ENCODE data around the gene TRIM62.
A peak's percentile ranks its signal among the peaks of the same experiment; 100 is the strongest.
"Not testable (repeated sequence)": the region's sequence is repeated elsewhere in the genome, so short reads cannot be mapped to it uniquely, and the experiment has no call there.

TRIM62 gene

GRCh38 chr1:33117440-33118085 lies 64.3 kb downstream of the TRIM62 start:
- Histone ChIP-seq H3K23ac (ENCODE audit: low read length in 2 of 2) (no peak overlapping the region), H3K4me2 (ENCODE audit: low read length, poor library complexity, severe bottlenecking) (no peak overlapping the region), H3K18ac (ENCODE audit: low read depth in 1 of 2, low read length in 2 of 2) (no peak overlapping the region), H2BK12ac (ENCODE audit: low read length in 2 of 2) (peak overlapping the region in 1 of 2 experiments; percentile 18), H2BK120ac (ENCODE audit: low read depth, low read length) (no peak overlapping the region), H3K4me3 (ENCODE audit: insufficient read depth in 1 of 2, low read depth in 1 of 2, low read length in 2 of 2) (no peak overlapping the region), H3K36me3 (ENCODE audit: control insufficient read depth in 1 of 2, insufficient read depth in 2 of 2, low read depth in 1 of 2, low read length in 2 of 2) (peaks cover 0 to 11% of the 10 kb centered on the region in 2 experiments), H3K9me3 (ENCODE audit: control insufficient read depth, low read length) (no peaks in the 10 kb centered on the region), H3K27ac (ENCODE audit: low read length, poor library complexity, severe bottlenecking) (no peak overlapping the region), H2BK15ac (ENCODE audit: low read depth, poor library complexity, severe bottlenecking) (peak overlapping the region; percentile 34), H2AK5ac (ENCODE audit: low read length, severe bottlenecking) (no peak overlapping the region), H3K14ac (ENCODE audit: low read length in 2 of 2) (no peak overlapping the region), H3K9ac (ENCODE audit: low read length) (no peak overlapping the region), H4K91ac (ENCODE audit: low read length) (peak overlapping the region; percentile 6), H3K79me1 (replicated peaks; ENCODE audit: low read length, poor library complexity, severe bottlenecking) (no peaks in the 10 kb centered on the region), H3K4me1 (ENCODE audit: control insufficient read depth, insufficient read depth, low read depth, low read length) (peaks cover 8% of the 10 kb centered on the region), H2BK5ac (ENCODE audit: low read depth, low read length, poor library complexity, severe bottlenecking) (no peak overlapping the region), H4K8ac (ENCODE audit: low read length) (no peak overlapping the region), H2AFZ (ENCODE audit: low read depth, low read length) (no peak overlapping the region), H3K4ac (ENCODE audit: low read depth in 1 of 2, low read length in 2 of 2) (peak overlapping the region in 1 of 2 experiments; percentile 9), H3K27me3 (ENCODE audit: control insufficient read depth in 1 of 2, insufficient read depth in 1 of 2, low read length in 2 of 2) (no peaks in the 10 kb centered on the region)
- 93% methylated on average over 13 of the region's 13 CpGs for WGBS
- DNase-seq, result no peak

GRCh38 chr1:33111965-33112364 lies 69.9 kb downstream of the TRIM62 start:
- H3K4me1 ChIP-seq (ENCODE audit: control insufficient read depth, insufficient read depth, low read depth, low read length), result no peaks in the 10 kb centered on the region
- H3K4me3 ChIP-seq (ENCODE audit: insufficient read depth in 1 of 2, low read depth in 1 of 2, low read length in 2 of 2), result no peak overlapping the region
- no peak overlapping the region for H2AFZ ChIP-seq (ENCODE audit: low read depth, low read length)
- no peak overlapping the region for H3K14ac ChIP-seq (ENCODE audit: low read length in 2 of 2)
- no CpG with 5 or more reads among the region's 3 CpGs for WGBS
- H4K91ac ChIP-seq (ENCODE audit: low read length), result no peak overlapping the region
- H3K79me1 ChIP-seq (replicated peaks; ENCODE audit: low read length, poor library complexity, severe bottlenecking), result peaks cover 2% of the 10 kb centered on the region
- no peak overlapping the region for H4K8ac ChIP-seq (ENCODE audit: low read length)
- peaks cover 17% of the 10 kb centered on the region for H3K9me3 ChIP-seq (ENCODE audit: control insufficient read depth, low read length)
- no peak overlapping the region for H2BK120ac ChIP-seq (ENCODE audit: low read depth, low read length)
- no peak overlapping the region for H2BK15ac ChIP-seq (ENCODE audit: low read depth, poor library complexity, severe bottlenecking)
- no peak overlapping the region for H3K9ac ChIP-seq (ENCODE audit: low read length)
- no peak overlapping the region for H3K4me2 ChIP-seq (ENCODE audit: low read length, poor library complexity, severe bottlenecking)
- H3K36me3 ChIP-seq (ENCODE audit: control insufficient read depth in 1 of 2, insufficient read depth in 2 of 2, low read depth in 1 of 2, low read length in 2 of 2), result peaks cover 3 to 16% of the 10 kb centered on the region in 2 experiments
- no peak overlapping the region for H2AK5ac ChIP-seq (ENCODE audit: low read length, severe bottlenecking)
- no peak overlapping the region for H3K23ac ChIP-seq (ENCODE audit: low read length in 2 of 2)
- DNase-seq, result peak; percentile 20
- no peaks in the 10 kb centered on the region for H3K27me3 ChIP-seq (ENCODE audit: control insufficient read depth in 1 of 2, insufficient read depth in 1 of 2, low read length in 2 of 2)
- no peak overlapping the region for H3K27ac ChIP-seq (ENCODE audit: low read length, poor library complexity, severe bottlenecking)
- H3K4ac ChIP-seq (ENCODE audit: low read depth in 1 of 2, low read length in 2 of 2), result no peak overlapping the region
- no peak overlapping the region for H2BK5ac ChIP-seq (ENCODE audit: low read depth, low read length, poor library complexity, severe bottlenecking)
- H3K18ac ChIP-seq (ENCODE audit: low read depth in 1 of 2, low read length in 2 of 2), result no peak overlapping the region
- H2BK12ac ChIP-seq (ENCODE audit: low read length in 2 of 2), result no peak overlapping the region

GRCh38 chr1:33110477-33110876 lies 71.4 kb downstream of the TRIM62 start:
- no peak overlapping the region for H2AK5ac ChIP-seq (ENCODE audit: low read length, severe bottlenecking)
- peaks cover 2% of the 10 kb centered on the region for H3K79me1 ChIP-seq (replicated peaks; ENCODE audit: low read length, poor library complexity, severe bottlenecking)
- H3K14ac ChIP-seq (ENCODE audit: low read length in 2 of 2), result no peak overlapping the region
- H2BK5ac ChIP-seq (ENCODE audit: low read depth, low read length, poor library complexity, severe bottlenecking), result no peak overlapping the region
- no peak overlapping the region for H3K27ac ChIP-seq (ENCODE audit: low read length, poor library complexity, severe bottlenecking)
- no peak overlapping the region for H3K4me2 ChIP-seq (ENCODE audit: low read length, poor library complexity, severe bottlenecking)
- no peak overlapping the region for H3K4ac ChIP-seq (ENCODE audit: low read depth in 1 of 2, low read length in 2 of 2)
- no peak overlapping the region for H2BK15ac ChIP-seq (ENCODE audit: low read depth, poor library complexity, severe bottlenecking)
- H3K9me3 ChIP-seq (ENCODE audit: control insufficient read depth, low read length), result peaks cover 17% of the 10 kb centered on the region
- H3K36me3 ChIP-seq (ENCODE audit: control insufficient read depth in 1 of 2, insufficient read depth in 2 of 2, low read depth in 1 of 2, low read length in 2 of 2), result peaks cover 3 to 28% of the 10 kb centered on the region in 2 experiments
- H3K4me3 ChIP-seq (ENCODE audit: insufficient read depth in 1 of 2, low read depth in 1 of 2, low read length in 2 of 2), result no peak overlapping the region
- H3K23ac ChIP-seq (ENCODE audit: low read length in 2 of 2), result no peak overlapping the region
- no peaks in the 10 kb centered on the region for H3K27me3 ChIP-seq (ENCODE audit: control insufficient read depth in 1 of 2, insufficient read depth in 1 of 2, low read length in 2 of 2)
- H3K9ac ChIP-seq (ENCODE audit: low read length), result no peak overlapping the region
- no peak overlapping the region for H2BK120ac ChIP-seq (ENCODE audit: low read depth, low read length)
- H2BK12ac ChIP-seq (ENCODE audit: low read length in 2 of 2), result no peak overlapping the region
- no peaks in the 10 kb centered on the region for H3K4me1 ChIP-seq (ENCODE audit: control insufficient read depth, insufficient read depth, low read depth, low read length)
- no peak overlapping the region for H2AFZ ChIP-seq (ENCODE audit: low read depth, low read length)
- no peak overlapping the region for H4K91ac ChIP-seq (ENCODE audit: low read length)
- no peak overlapping the region for H4K8ac ChIP-seq (ENCODE audit: low read length)
- no peak for DNase-seq
- no peak overlapping the region for H3K18ac ChIP-seq (ENCODE audit: low read depth in 1 of 2, low read length in 2 of 2)

GRCh38 chr1:33100119-33100415 lies 81.8 kb downstream of the TRIM62 start:
- Histone ChIP-seq H3K4ac (ENCODE audit: low read depth in 1 of 2, low read length in 2 of 2) (peak overlapping the region in 1 of 2 experiments; percentile 67), H3K79me1 (replicated peaks; ENCODE audit: low read length, poor library complexity, severe bottlenecking) (peaks cover 10% of the 10 kb centered on the region), H3K9ac (ENCODE audit: low read length) (peak overlapping the region; percentile 72), H4K91ac (ENCODE audit: low read length) (peak overlapping the region; percentile 74), H2AK5ac (ENCODE audit: low read length, severe bottlenecking) (peak overlapping the region; percentile 73), H4K8ac (ENCODE audit: low read length) (peak overlapping the region; percentile 91), H2BK12ac (ENCODE audit: low read length in 2 of 2) (peak overlapping the region; percentile 97 to 99), H3K36me3 (ENCODE audit: control insufficient read depth in 1 of 2, insufficient read depth in 2 of 2, low read depth in 1 of 2, low read length in 2 of 2) (peaks cover 21 to 44% of the 10 kb centered on the region in 2 experiments), H3K27ac (ENCODE audit: low read length, poor library complexity, severe bottlenecking) (peak overlapping the region; percentile 98), H3K4me1 (ENCODE audit: control insufficient read depth, insufficient read depth, low read depth, low read length) (peaks cover 22% of the 10 kb centered on the region), H2BK15ac (ENCODE audit: low read depth, poor library complexity, severe bottlenecking) (peak overlapping the region; percentile 49), H3K18ac (ENCODE audit: low read depth in 1 of 2, low read length in 2 of 2) (peak overlapping the region; percentile 37 to 71), H2BK5ac (ENCODE audit: low read depth, low read length, poor library complexity, severe bottlenecking) (peak overlapping the region; percentile 93), H2BK120ac (ENCODE audit: low read depth, low read length) (peak overlapping the region; percentile 87)
- DNase-seq; H3K14ac ChIP-seq (ENCODE audit: low read length in 2 of 2); H3K23ac ChIP-seq (ENCODE audit: low read length in 2 of 2); H3K4me2 ChIP-seq (ENCODE audit: low read length, poor library complexity, severe bottlenecking); H3K9me3 ChIP-seq (ENCODE audit: control insufficient read depth, low read length); H3K4me3 ChIP-seq (ENCODE audit: insufficient read depth in 1 of 2, low read depth in 1 of 2, low read length in 2 of 2); H3K27me3 ChIP-seq (ENCODE audit: control insufficient read depth in 1 of 2, insufficient read depth in 1 of 2, low read length in 2 of 2); H2AFZ ChIP-seq (ENCODE audit: low read depth, low read length): not testable (repeated sequence)
- WGBS, result 93% methylated on average over 3 of the region's 4 CpGs
